Activated B cell treated with CpG ODN at 0.5 μM for 24 hours (primary cell): ENCODE results near the gene C16orf54. TPM values are rescaled to one million over a fixed set of nuclear protein-coding genes. Genes with fewer than 3 reads are reported as not detected.
"Not testable (repeated sequence)": the region's sequence is repeated elsewhere in the genome, so short reads cannot be mapped to it uniquely, and the experiment has no call there.

Experiments used
- ATAC-seq: fragments of 200-7000 bp; cut with Tn5 transposase; one replicate; pipeline ENCODE4 v1.10.0; 2021; ENCODE audit warnings: low read depth, mild to moderate bottlenecking, moderate library complexity
- CTCF ChIA-PET: fragments of 350-600 bp; sonication (Branson Sonifier 250); formaldehyde crosslinking; loops from one replicate; lab custom pipeline; 2021; ENCODE audit warnings: antibody characterized with exemption; lab: Charles Lee
- POLR2A ChIA-PET: fragments of 350-600 bp; sonication (Branson Sonifier 250); formaldehyde crosslinking; loops from one replicate; lab custom pipeline; 2021; ENCODE audit warnings: antibody characterized with exemption; lab: Charles Lee
- DNase-seq: peaks from one replicate; pipeline ENCODE4 v3.0.0; 2022
- H3K27ac Mint-ChIP-seq: one replicate; pipeline ENCODE4 v1.8.0; 2020; ENCODE audit warnings: mixed read lengths
- H3K27me3 Mint-ChIP-seq: one replicate; pipeline ENCODE4 v1.8.0; 2021; ENCODE audit warnings: mixed read lengths
- H3K36me3 Mint-ChIP-seq: one replicate; pipeline ENCODE4 v1.8.0; 2021; ENCODE audit warnings: low read depth, mixed read lengths
- H3K4me1 Mint-ChIP-seq: one replicate; pipeline ENCODE4 v1.8.0; 2021; ENCODE audit warnings: mixed read lengths
- H3K4me3 Mint-ChIP-seq: one replicate; pipeline ENCODE4 v1.8.0; 2020; ENCODE audit warnings: mild to moderate bottlenecking, mixed read lengths
- H3K9me3 Mint-ChIP-seq: one replicate; pipeline ENCODE4 v1.8.0; 2020; ENCODE audit warnings: mixed read lengths
- intact Hi-C: fragments of 100-400 bp; cut with micrococcal nuclease; formaldehyde crosslinking; loops from one replicate; pipeline ENCODE4 v1.15.1; 2024
- total RNA-seq: library from RNA; stranded (reverse); gene quantifications from 2 replicates; pipeline ENCODE4 v1.2.3, GENCODE V29; 2022
- TF ChIP-seq, protein P1 (sequence below): fragments of 200-600 bp; IDR thresholded peaks from one replicate; pipeline ENCODE4 v1.8.0; 2022; ENCODE audit warnings: antibody characterized with exemption, mild to moderate bottlenecking

The C16orf54 gene
- total RNA-seq, 1 donor from 2014 or later: 22.5 TPM

DNA sequence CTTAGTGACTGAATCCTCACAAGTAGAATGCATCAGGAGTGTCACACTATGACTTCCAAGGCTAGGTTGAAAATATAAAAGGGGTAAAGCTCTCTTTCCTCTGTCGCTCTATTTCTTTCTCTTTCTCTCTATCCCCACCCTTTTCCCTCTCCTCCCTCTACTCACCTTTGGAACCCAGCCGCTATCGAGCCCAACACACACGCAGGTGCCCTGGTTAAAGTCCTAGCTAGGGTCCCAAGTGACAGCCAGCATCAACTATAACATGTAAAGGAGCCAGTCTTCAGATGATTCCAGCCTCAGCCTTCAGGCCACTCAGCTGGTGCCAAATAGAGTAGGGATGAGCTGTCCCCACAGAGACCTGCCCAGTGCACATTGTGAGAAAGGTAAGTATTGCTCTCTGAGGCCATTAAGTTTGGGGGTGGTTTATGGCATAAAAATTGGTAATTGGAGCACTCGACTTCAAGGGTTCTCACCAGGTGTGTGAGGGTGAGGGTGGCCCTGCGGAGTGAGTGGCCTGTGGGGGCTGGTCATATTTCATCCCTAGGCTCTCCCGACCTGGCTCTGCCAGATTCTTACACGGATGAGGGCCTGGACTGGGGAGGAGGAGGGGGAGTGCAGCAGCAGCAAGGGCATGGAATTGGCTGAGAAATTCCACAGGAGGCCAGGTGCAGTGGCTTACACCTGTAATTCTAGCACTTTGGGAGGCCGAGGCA is 14.9 kb upstream of the C16orf54 start:
- TF ChIP-seq, protein P1, sequence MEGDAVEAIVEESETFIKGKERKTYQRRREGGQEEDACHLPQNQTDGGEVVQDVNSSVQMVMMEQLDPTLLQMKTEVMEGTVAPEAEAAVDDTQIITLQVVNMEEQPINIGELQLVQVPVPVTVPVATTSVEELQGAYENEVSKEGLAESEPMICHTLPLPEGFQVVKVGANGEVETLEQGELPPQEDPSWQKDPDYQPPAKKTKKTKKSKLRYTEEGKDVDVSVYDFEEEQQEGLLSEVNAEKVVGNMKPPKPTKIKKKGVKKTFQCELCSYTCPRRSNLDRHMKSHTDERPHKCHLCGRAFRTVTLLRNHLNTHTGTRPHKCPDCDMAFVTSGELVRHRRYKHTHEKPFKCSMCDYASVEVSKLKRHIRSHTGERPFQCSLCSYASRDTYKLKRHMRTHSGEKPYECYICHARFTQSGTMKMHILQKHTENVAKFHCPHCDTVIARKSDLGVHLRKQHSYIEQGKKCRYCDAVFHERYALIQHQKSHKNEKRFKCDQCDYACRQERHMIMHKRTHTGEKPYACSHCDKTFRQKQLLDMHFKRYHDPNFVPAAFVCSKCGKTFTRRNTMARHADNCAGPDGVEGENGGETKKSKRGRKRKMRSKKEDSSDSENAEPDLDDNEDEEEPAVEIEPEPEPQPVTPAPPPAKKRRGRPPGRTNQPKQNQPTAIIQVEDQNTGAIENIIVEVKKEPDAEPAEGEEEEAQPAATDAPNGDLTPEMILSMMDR: no peak
- ChIA-PET CTCF (no interaction called here), POLR2A (interaction anchor here (0.6 kb wide), 1 partner anchor 541 kb away, joined by 3 read pairs; no protein-coding TSS in a partner anchor)
- Mint-ChIP-seq H3K4me3 (no peak overlapping the region), H3K9me3 (no peaks in the 10 kb centered on the region), H3K4me1 (peaks cover 14% of the 10 kb centered on the region), H3K27me3 (no peaks in the 10 kb centered on the region), H3K36me3 (no peaks in the 10 kb centered on the region), H3K27ac (no peak overlapping the region)
- DNase-seq (no peak), ATAC-seq (no peak)
- intact Hi-C loops: no loop called here

DNA sequence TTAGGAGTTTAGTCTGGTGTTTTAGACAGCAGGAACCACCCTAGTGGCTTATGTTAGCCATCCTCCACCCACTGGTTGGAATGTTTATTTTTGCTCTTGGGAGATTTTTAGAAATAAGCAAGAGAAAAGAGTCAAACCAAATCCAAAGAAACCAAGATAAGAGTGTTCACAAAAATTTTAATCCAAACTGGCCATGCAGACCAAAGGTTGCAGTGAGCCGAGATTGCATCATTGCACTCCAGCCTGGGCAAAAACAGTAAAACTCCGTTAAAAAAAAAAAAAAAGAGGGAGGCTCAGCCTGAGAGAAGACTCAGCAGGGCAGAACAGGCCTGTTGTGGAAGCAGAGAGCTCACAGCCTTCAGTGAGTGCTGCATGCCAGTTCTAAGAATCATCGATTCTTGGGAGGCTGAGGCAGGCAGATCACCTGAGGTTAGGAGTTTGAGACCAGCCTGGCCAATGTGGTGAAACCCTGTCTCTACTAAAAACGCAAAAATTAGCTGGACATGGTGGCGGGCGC is 12.2 kb upstream of the C16orf54 start:
- DNase-seq: no peak
- no peak for ATAC-seq
- TF ChIP-seq, protein P1: no peak
- no peaks in the 10 kb centered on the region for H3K36me3 Mint-ChIP-seq
- ChIA-PET CTCF (interaction anchor here (1.2 to 1.3 kb wide), 2 partner anchors 46 to 57 kb away, joined by 3 read pairs; no protein-coding TSS in a partner anchor), POLR2A (no interaction called here)
- no peaks in the 10 kb centered on the region for H3K9me3 Mint-ChIP-seq
- peaks cover 27% of the 10 kb centered on the region for H3K4me1 Mint-ChIP-seq
- intact Hi-C loops: no loop called here
- no peak overlapping the region for H3K27ac Mint-ChIP-seq
- no peak overlapping the region for H3K4me3 Mint-ChIP-seq
- H3K27me3 Mint-ChIP-seq: no peaks in the 10 kb centered on the region

DNA sequence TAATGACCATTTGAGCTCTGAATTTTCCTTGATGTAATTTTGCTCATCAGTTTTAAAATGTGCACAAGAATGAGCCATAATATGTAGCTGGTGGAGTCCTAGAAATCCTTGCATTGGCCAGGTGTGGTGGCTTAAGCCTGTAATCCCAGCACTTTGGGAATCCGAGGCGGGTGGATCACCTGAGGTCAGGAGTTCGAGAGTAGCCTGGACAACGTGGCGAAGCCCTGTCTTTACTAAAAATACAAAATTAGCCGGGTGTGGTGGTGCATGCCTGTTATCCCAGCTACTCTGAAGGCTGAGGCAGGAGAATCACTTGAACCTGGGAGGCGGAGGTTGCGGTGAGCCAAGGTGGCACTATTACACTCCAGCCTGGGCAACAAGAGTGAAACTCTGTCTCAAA is 11.3 kb upstream of the C16orf54 start:
- H3K27me3 Mint-ChIP-seq, H3K27ac Mint-ChIP-seq: not testable (repeated sequence)

DNA sequence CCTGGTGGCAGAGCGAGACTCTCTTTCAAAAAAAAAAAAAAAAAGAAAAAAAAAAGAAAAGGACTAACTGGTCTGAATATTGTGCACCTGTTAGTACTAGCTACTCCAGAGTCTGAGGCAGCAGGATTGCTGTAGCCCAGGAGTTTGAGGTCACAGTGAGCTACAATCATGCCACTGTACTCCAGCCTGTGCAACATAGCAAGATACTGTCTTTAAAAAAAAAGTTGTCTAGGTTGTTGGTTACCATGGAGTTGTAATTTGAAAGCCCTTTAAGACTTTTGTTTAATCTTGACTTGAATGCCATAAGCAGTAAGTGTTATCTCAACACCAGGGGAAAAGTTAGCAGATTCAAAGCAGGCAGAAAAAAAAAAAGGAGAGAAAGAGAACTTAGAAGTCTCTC is 10.9 kb upstream of the C16orf54 start:
- no peaks in the 10 kb centered on the region for H3K9me3 Mint-ChIP-seq
- CTCF ChIA-PET: interaction anchor here (1.5 kb wide), 1 partner anchor 31 kb away, joined by 3 read pairs; no protein-coding TSS in a partner anchor
- POLR2A ChIA-PET: interaction anchor here (0.6 to 1.5 kb wide), 3 partner anchors 11 to 54 kb away, joined by 3 to 5 read pairs (median 4); no protein-coding TSS in a partner anchor
- H3K36me3 Mint-ChIP-seq: no peaks in the 10 kb centered on the region
- DNase-seq: no peak
- intact Hi-C loops: no loop called here
- no peak overlapping the region for H3K4me3 Mint-ChIP-seq
- H3K4me1 Mint-ChIP-seq: peaks cover 27% of the 10 kb centered on the region
- TF ChIP-seq, protein P1: no peak
- ATAC-seq: no peak
- no peak overlapping the region for H3K27ac Mint-ChIP-seq
- no peaks in the 10 kb centered on the region for H3K27me3 Mint-ChIP-seq

More for the DNA sequence above, 11.3 kb upstream of the C16orf54 start:
- H3K36me3 Mint-ChIP-seq, H3K4me3 Mint-ChIP-seq, H3K9me3 Mint-ChIP-seq, ATAC-seq, DNase-seq, intact Hi-C loops: not testable (repeated sequence)
- ChIA-PET POLR2A (interaction anchor here (0.6 to 1.5 kb wide), 3 partner anchors 12 to 55 kb away, joined by 3 to 5 read pairs (median 4); no protein-coding TSS in a partner anchor), CTCF (interaction anchor here (1.5 kb wide), 1 partner anchor 30 kb away, joined by 3 read pairs; no protein-coding TSS in a partner anchor)
- peaks cover 27% of the 10 kb centered on the region for H3K4me1 Mint-ChIP-seq

DNA sequence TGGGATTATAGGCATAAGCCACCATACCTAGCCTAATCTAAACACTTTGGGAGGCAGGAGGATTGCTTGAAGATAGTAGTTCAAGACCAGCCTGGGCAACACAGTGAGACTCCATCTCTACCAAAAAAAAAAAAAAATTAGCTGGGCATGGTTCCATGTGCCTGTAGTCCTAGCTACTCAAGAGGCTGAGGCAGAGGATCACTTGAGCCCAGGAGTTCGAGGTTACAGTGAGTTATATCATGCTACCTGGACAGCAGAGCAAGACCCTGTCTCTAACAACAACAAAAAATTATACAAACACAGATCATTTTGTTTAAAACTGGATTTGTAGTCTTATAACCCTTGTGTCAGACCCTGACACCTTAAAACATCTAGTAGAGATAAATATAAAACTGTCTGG is 7.7 kb upstream of the C16orf54 start:
- TF ChIP-seq, protein P1: no peak
- CTCF ChIA-PET: interaction anchor here (0.6 to 1.6 kb wide), 3 partner anchors 30 to 33 kb away, joined by 3 to 6 read pairs (median 3); no protein-coding TSS in a partner anchor
- POLR2A ChIA-PET: interaction anchor here (0.7 to 1.9 kb wide), 4 partner anchors 21 to 207 kb away, joined by 4 to 10 read pairs (median 7); partner anchors contain the start of gene KIF22
- no peaks in the 10 kb centered on the region for H3K9me3 Mint-ChIP-seq
- no peak for DNase-seq
- peaks cover 30% of the 10 kb centered on the region for H3K4me1 Mint-ChIP-seq
- intact Hi-C loops: no loop called here
- no peaks in the 10 kb centered on the region for H3K27me3 Mint-ChIP-seq
- ATAC-seq: no peak
- peaks cover 7% of the 10 kb centered on the region for H3K36me3 Mint-ChIP-seq
- peak overlapping the region; percentile 18 for H3K27ac Mint-ChIP-seq
- H3K4me3 Mint-ChIP-seq: no peak overlapping the region

DNA sequence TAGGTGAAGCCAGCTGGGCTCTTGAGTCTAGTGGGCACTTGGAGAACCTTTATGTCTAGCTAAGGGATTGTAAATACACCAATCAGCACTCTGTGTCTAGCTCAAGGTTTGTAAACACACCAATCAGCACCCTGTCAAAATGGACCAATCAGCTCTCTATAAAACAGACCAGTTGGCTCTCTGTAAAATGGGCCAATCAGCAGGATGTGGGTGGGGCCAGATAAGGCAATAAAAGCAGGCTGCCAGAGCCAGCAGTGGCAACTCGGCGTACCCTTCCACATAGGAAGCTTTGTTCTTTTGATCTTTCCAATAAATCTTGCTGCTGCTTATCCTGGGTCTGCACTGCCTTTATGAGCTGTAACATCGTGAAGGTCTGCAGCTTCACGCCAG is 3.0 kb upstream of the C16orf54 start:
- H3K27me3 Mint-ChIP-seq, ATAC-seq, CTCF ChIA-PET, H3K27ac Mint-ChIP-seq, DNase-seq, POLR2A ChIA-PET, H3K4me3 Mint-ChIP-seq, H3K9me3 Mint-ChIP-seq: not testable (repeated sequence)
- H3K4me1 Mint-ChIP-seq: peaks cover 44% of the 10 kb centered on the region
- peaks cover 18% of the 10 kb centered on the region for H3K36me3 Mint-ChIP-seq
- intact Hi-C loops: loop anchor here (5.0 kb wide), 1 partner anchor 214 kb away; the partner anchor contains the start of gene TMEM219
